Stimulated activated CD8-positive, alpha-beta memory T cell treated with anti-CD3 and anti-CD28 coated beads, Interleukin-2, amount 100 ng/mL, for 48 hours (primary cell): ENCODE data around the gene MOK.

Experiments
- DNase-seq, 2 donors: peaks; one replicate each; pipeline ENCODE4 v3.0.0-alpha.2; 2020; ENCODE audit warnings: low read depth in 2 of 2

Gene MOK

DNA sequence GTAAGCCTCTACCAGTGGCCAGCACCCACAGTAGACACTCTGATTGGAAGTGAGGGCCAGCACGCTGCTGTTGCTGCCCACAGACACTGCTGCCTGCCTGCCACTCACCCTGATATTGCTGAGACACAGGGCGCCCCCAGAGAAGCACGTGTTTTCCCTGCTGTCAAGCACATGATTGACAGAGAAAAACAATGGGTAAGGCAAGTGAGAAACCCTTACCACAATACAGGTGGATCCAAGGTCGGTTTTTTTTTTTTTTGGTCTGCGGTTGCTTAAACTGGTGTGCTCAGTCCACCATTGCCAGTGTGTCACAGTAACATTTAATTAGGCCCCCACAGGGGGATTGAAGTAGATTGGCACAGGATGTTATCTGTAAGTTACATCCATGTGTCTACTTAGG, 99.4 kb downstream of the MOK start:
- DNase-seq = no peak

DNA sequence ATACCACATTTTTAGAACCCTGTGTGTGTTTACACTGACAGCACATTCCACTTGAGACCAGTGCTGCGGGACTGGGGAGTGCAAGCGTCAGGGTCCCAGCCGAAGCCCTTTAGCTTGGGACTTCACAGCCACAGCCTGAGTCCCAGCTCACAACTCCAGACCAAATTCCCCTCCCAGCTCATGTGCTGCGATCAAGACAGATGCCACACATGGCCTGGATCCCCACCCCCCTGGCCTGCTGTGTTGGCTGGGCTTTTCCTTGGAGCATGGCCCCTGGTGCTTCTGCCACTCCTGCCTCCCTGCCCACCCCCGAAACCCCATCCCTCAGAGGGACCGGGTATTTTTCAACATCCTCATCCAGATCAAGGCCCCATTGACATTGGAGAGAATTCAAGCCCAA, 101.6 kb downstream of the MOK start:
- no peak for DNase-seq

DNA sequence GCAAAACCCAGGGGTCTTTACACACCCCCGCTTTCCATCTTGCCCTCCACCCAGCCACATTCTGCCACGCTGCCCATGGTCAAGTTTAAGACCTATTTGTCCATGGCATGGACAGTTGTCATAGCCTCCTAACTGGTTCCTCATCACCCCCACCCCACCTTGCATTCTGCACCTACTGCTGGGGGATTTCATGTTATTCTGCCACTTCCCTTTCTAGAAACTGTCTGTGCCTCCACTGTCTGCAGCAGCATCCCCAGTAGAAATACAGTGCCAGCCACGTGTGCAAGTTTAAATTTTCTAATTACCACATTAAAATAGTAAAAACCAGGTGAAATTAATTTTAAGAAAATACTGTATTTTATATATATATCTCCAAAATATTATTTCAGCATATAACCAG, 102.0 kb downstream of the MOK start:
- no peak for DNase-seq

DNA sequence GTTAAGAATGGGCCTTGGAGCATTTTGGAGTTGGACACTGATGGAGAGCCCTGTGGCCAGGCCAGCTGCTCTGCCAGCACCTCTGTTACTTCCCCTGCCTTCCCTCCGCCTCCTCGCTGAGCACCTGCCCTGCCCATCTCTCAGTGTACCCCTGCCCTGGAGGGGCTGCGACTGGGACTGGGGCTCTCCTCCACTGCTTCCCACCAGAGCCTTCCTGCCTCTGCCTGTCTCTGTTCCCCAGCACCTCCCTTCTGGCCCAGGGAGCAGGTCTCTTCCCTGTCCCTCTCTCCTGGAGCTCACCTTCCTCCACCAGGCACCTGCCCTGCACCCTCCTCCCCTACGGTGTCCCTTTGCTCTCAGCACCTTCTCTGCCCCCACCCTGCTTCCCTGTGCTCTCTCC, 103.2 kb downstream of the MOK start:
- no peak for DNase-seq

DNA sequence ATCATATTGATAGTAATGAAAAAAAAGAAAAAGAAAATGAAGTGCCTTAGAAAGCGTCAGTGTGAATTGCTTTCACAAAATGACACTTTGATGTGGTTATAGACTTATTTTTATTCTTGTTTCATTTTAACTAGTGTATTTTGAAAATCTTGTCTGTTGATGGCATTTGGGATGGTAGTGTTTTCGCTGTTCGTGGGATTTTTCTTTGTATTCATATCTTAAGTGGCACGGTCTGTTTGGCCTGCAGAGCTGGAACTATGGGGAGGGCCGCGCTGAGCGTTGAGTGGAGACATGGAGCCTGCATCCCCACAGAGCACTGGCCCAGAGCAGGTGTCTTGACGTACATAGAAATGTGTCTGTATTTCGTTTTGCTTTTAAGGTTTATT, 103.6 kb downstream of the MOK start:
- no peak for DNase-seq

DNA sequence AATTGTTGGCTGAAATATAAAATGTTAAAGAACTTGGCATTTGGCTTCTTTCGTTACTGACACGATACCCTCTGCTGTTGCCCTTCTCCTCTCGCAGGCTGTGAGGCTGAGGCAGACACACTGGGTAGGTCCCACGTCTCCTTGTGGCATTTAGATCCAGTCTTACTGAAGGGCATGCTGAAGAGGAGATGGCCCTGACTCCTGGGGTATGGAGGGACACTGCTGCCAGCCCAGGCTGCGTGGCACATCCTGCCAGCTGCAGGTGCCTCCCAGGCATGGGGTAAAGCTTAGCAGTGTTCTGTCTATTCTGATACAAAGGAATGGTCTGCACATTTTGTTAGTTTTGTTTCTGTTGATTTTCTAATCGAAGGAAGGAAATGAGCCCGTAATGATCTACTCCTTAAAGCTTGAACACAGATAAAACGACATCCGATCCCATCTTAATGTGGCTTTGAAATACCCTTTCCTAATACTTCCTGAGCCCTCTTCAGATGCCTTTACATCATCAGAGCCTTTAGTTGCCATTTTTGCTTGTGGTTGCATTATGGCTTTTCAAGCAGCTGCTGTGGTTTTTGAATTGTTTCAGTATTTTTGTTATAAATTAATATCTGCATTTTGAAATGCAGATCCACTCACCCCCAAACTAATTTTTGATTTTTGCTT, 104.1 kb downstream of the MOK start:
- DNase-seq = no peak

DNA sequence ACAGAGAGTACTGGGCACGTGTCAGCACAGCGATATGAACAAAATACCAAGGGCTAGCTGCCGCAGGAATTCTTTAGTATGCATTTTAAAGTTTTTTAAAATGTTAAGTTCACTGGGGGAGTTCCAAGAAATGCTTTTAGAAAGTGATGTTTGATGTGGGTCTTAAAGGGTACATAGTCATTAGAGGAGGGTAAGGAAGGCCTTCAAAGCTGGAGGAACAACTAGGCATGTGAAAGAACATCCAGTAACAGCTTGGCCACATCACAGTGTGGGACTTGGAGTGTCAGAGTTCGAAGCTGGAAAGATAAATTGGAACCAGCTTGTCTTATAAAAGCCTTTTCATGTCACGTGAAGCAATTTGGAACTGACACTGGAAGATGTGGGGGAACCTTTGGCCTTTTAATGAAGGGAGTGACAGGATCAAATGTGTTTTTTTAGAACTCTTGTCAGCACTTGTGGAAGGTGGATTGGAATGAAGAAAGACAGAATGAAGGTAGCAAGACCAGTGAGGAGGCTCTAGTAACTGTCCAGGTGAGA, 107.6 kb downstream of the MOK start:
- DNase-seq = no peak

DNA sequence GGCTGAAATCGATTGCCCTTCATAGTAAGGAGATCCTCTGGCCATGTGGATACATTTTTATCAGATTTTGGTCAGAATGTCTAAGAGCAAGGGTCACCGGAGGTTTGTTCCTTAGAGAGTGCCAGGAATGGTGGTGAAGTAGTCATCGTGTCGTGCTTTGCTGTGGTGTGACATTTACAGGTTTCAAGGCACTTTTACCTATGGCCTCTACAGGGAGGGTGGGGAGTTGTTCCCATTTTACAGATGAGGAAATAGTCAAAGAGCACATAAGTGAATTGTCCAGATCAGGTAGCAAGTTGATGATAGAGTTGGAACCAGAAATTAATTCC, 108.1 kb downstream of the MOK start:
- no peak for DNase-seq

DNA sequence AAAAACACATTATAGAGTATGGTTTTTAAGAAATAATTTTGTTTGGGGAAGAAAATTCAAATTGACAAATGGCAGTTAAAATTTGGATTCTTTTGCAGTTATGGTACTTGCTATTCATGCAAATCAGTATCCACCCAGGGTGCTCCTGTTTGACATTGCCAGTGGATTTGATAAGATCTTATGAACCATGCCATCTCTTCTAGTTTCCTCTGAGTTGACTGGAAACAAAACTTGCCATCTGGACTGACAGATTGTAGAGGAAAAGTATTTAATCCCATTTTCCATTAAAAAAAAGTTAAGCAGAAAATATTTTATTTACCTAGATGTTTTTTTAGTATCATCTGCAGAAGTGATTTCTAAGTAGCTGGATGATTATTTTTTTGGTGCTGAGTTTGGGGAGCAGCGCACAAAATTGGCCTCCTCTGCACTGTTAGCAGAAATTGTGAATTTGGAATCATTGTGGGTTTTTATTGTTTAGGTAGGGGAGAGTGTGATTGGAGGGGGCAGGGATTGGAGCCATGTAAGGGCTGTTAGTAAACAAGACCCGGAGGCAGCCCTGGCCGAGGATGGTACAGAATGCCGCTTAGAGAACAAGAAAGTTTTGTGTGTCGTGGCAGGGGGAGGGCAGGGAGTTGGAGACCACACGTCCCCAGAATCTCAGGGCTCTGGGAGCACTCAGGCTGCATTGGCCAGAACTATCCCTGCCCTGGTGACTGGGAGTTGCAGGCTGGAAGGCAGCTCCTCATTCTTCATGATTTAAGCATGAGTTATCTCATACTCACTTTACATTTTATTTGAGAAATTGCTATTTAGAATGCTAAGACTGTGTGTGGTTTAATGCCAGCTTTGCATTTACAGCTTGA, 108.7 kb downstream of the MOK start:
- no peak for DNase-seq

DNA sequence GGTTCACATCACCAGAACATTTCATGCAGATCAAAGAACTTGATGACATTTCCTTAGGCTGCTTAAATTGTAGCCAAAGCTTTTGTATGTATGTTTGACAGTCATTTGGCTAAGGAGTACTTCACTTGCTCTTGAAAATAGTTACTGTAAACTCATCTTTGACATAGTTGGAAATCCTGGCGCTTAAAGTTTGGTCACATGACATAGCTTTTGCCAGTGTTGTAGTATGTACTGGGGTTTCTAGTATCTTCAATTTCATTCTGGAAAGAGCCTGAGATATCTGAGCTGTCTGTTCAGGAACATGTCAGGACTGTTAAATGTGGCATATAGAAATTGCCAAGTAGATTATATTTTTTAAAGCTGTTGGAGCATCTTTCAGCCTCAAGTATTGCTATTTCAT, 109.5 kb downstream of the MOK start:
- no peak for DNase-seq

DNA sequence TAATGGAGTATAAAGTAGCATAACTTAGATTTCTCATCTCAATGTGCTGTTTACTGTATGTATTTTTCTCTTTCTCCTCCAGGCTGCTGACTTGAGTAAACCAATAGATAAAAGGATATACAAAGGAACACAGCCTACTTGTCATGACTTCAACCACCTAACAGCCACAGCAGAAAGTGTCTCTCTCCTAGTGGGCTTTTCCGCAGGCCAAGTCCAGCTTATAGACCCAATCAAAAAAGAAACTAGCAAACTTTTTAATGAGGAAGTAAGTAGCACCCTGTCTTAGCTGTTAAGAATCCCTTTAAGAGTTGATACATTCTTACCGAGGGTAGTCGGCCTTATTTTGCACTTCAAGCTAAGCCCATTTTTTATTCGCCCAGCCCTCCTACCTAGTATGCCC, 110.1 kb downstream of the MOK start:
- DNase-seq = no peak

DNA sequence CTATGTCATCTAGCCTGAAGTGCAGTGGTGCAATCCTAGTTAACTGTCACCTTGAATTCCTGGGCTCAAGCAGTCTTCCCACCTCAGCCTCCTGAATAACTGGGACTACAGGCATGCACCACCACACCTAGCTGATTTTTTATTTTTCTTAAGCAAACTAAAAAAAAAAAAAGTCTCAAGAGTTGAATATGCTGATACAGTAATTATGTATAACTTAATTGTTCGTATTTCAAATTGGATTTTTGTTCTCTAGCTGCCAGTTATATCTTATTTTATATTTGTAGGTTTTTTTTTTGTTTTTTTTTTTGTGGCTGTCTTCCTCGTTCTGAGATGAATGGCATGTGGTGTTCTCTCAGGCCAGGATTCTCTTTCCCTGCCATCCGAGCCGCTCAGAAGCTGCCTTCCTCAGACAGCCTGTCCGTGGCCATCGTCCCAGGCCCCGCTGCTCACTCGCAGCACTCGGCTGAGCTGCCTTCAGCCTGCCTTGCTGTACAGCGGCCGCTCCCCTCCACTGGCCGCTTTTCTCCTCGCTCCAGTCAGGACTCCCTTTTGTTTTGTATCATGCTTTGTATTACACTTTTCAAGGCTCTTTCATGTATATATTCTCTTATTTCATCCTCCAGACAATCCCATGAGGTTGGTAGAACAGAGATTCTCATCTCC, 112.0 kb downstream of the MOK start:
- no peak for DNase-seq

DNA sequence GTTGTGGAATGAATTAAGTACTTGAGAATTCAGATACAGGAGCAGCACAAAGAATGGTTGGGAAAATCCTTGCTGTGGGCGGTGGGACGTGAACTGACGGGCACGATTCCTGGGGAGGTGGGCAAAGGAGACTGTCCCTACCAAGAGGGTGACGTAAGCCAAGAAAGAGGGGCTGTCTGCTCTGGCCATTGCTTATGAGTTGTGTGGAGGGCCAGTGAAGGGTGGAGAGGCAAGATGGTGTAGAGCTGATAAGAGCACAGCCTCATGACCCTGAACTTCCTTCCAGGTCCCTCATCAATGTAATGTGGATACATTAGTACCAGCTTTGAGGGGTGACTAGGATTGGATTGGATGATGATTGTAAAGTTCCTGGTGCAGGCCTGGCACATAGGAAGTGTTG, 115.1 kb downstream of the MOK start:
- DNase-seq = no peak

DNA sequence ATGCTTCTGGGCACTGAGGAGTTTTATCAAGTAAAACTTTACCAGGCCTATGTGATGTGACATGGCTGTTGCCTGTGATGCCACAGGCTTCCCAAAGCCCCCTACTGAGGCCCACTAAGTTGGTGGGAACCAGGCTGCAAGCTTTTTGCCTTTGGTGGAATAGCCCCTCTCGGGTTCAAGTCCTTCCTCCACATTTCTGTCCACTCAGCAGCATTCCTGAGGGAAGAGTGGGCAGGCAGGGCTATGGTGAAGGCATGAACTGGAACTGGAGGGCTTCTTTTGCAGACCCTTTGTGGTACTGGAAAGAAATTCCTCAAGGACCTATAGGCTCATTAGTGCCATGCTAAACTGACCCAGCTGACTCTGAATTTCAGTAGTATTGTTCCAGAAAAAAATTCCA, 116.8 kb downstream of the MOK start:
- DNase-seq = no peak

DNA sequence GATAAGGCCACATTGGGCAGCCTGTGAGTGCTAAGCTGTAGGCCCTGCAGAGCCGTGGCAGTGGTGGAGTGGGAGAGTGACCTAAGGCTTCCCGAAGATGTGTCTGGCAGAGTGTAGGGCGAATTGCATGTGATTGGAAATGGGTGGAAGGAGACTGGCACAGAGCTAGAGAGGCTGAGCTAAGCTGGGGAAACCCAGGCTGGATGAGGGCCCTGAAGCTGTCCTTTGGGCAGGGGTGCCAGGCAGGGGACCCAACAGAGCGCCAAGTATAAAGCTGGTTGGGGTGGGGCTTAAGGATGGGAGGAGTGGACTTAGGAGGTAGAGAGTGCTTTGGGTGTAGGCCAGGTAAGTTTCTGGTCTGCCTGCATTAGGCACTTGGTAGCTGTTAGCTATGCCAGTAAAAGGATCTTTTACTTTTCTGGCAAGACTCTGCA, 117.4 kb downstream of the MOK start:
- no peak for DNase-seq

DNA sequence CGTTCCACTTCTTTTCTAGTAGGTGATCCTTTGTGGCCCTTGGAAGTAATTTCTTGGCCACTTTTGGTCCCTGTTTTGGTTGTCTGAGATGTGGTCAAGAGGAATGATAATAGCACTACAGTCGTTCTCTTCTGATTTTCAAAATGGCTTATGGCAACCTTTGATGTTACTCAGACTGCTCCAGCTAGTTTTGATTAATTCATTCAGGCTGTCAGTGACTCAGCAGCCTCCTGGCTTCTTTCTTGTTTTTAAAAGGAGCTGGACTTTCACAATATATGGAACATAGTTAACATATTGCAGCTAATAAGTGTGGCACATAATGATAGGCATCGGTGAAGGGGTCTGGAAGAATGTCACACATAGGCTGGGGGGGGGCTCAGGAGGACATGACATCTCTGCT, 117.9 kb downstream of the MOK start:
- DNase-seq = no peak

DNA sequence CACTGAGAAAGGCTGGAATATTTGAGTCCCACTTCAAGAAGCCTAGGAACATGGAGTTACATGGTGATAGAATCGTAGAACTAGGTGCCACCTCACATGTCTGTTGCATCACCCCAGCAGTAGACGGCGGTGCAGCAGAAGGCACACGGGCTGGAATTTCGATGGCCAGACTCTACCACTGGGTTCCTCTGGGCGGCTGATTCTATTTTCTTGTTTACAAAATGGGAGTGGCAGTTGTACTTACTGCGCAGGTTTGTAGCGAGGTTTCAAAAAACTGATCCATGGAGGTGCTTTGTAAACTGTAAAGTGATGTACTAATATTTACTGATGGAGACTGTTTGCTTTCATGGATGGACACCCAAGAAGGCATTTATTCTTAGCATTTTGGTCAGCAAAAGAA, 119.6 kb downstream of the MOK start:
- DNase-seq = no peak

DNA sequence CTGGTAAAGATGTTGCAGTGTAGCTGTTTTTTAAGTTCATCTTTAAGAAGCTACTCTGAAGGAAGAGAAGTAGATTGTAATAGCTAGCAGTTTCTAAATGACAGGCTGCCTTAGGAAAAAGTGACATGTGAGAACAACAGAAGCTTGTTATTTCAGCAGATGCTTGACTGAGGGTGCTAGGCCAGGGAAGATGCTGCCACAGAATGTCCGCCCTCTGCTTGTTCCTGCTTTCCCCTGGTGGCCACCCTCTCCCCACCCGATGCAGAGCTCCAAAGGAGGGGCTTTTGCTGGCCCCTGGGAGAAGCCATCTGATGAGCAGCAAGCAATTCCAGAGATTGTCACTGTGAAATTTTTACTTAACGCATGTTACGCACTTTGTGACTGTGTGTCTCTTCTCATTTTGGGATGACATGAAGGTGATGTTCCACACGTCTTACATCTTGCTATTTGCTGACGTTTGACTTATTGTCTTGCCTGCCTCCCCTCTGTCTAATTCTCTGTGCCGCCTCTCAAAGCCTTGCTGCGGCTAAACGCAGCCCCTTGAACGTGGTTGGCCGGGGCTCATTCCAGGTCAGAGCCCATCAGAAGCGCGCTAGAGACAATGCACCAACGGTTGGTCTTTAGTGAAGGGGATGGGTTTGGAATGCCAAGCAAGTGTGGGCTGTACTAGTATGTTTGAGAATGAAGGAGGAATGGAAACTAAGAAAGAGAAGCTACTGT, 120.5 kb downstream of the MOK start:
- DNase-seq = peak; percentile 5 to 16

DNA sequence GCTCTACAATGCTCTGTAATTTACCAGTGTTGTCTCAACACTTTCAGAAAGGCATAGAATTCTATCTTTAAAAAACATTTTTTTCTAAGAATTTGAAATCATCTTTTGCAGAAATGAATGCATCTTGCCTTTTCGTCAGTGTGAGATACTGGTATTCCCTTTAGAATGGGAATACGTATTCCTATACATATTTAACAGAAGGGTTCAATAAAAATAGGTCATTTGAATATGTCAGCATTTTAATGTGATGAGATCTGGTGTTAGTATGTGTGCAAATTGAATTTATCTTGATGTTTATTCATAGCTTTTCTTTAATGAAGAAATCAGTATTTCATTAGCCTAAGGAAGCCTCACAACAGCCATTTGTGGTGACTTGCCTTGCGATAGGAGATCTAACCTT, 121.1 kb downstream of the MOK start:
- DNase-seq = no peak

DNA sequence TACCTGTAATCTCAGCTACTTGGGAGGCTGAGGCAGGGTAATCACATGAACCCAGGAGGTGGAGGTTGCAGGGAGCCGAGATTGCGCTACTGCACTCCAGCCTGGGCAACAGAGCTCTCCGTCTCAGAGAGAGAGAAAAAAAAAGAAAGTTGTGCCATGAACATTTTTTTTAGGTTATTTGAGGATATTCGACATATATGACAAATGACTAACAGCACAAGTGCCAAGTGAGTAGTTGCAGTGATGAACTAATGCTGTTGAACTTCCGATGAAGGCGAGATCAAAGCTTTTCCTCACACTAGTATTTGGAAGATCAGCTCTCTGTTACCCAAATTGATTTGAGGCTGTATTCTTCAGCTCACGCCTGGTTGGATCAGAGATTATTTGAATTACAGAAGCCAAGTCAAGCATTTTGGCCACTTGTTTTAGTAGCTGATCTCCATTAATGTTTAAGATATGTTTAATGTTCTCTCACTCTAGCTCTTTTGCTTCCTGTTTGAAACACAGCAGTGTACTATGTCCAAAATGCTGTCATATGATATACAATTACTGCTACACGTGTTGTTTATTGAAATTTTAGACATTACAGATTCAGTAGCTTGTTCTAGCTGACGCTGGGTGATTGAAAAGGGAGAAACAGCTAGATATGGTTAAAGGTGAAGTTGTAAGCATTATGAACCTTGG, 121.9 kb downstream of the MOK start:
- DNase-seq = no peak

DNA sequence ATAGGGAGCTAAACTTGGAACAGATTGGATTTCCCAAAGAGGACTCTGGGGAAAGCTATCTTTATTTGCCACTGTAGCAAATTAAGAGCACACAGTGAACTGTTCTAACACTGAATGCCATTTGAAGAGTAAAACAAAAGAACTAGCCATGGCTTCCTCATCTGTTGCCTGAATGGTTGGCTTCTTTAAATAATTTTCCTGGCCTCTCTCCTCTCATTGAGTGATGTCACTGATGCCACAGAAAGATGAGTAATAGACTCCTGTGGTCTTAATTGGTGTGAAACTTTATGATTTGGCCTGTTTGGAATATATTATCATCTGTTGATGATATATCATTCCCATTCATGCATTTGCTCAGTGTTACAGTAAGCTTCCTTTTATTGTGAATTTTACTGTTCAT, 122.8 kb downstream of the MOK start:
- DNase-seq = no peak

DNA sequence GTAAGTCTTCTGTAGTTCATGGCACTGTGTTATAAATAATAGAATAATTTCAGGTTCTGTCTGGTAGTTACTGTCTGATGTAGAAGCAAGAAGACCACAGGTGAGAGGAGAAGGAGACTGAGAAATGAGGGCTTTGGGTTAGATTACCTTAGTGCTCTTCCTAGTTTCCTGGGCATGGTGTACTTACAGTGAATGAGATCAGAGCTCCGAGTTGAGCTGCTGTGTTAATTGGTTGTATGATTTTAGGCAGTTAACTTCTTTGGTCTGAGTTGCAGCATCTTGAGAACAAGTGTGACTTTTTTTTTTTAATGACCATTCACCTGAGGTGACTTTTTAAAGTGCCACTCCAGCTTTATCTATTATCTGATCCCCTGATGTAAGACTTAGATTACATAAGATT, 123.8 kb downstream of the MOK start:
- DNase-seq = no peak
